HepG2 (cell line): ENCODE measurements around the gene SNAPC4. TPM values are rescaled to one million over a fixed set of nuclear protein-coding genes. Genes with fewer than 3 reads are reported as not detected.

Experiments
- ATAC-seq: fragments of 200-7000 bp; cut with Tn5 transposase; 3 replicates; pipeline ENCODE4 v1.9.1; 2020; ENCODE audit warnings: mild to moderate bottlenecking, moderate library complexity
- BruUV-seq: library from RNA; stranded (reverse); fragments of 400-500 nt; replicated peaks from 2 replicates; lab custom pipeline; 2021; lab: Mats Ljungman, UMichigan
- CTCF ChIA-PET: fragments of 300-600 bp; formaldehyde crosslinking; extraction: SDS; loops from one replicate; lab custom pipeline; 2021; ENCODE audit warnings: low total read pairs, inconsistent platforms, low intra/inter-chr PET ratio; lab: Yijun Ruan, JAX
- POLR2A ChIA-PET: fragments of 350-600 bp; sonication (Branson Sonifier 250); formaldehyde crosslinking; loops from one replicate; lab custom pipeline; 2020; ENCODE audit warnings: antibody characterized with exemption, inconsistent platforms; lab: Yijun Ruan, JAX
- DNase-seq: peaks from one replicate; pipeline ENCODE4 v3.0.0-alpha.2; 2015; ENCODE audit warnings: low spot score
- FAIRE-seq: peaks from 3 replicates; lab custom pipeline; 2011; peaks lifted over from hg19 to GRCh38; lab: Jason Lieb, UNC
- H2AFZ ChIP-seq: one replicate; pipeline ENCODE4 v1.6.1; 2011; ENCODE audit warnings: low read length, inconsistent platforms
- H3K27ac ChIP-seq: fragments of 300-600 bp; 3 replicates; pipeline ENCODE4 v1.8.0; 2011; ENCODE audit warnings: mixed run types, mild to moderate bottlenecking, mixed read lengths, low read length, inconsistent platforms; ENCODE audit not compliant: insufficient read depth; ENCODE audit errors: extremely low read length
- H3K27me3 ChIP-seq, 2 experiments: fragments of 200-600 bp in 1 of 2; 2 replicates in 1 of 2; 3 replicates in 1 of 2; pipeline versions ENCODE4 v1.6.0 to v1.8.0; 2011; ENCODE audit warnings: low read length in 2 of 2, mild to moderate bottlenecking in 2 of 2, moderate library complexity in 2 of 2, inconsistent platforms in 1 of 2; ENCODE audit not compliant: insufficient read depth in 2 of 2, control insufficient read depth in 1 of 2
- H3K36me3 ChIP-seq, 2 experiments: fragments of 200-600 bp in 1 of 2; replicated peaks in 1 of 2; 2 replicates in 1 of 2; 3 replicates in 1 of 2; pipeline versions ENCODE4 v1.5.1 to v1.8.0; 2011; ENCODE audit warnings: low read length in 2 of 2, inconsistent platforms in 1 of 2; ENCODE audit not compliant: insufficient read depth in 2 of 2, control insufficient read depth in 1 of 2
- H3K4me1 ChIP-seq: 2 replicates; pipeline ENCODE4 v1.5.1; 2012; ENCODE audit warnings: low read length, inconsistent platforms; ENCODE audit not compliant: insufficient read depth
- H3K4me2 ChIP-seq: 2 replicates; pipeline ENCODE4 v1.6.0; 2011; ENCODE audit warnings: low read depth, low read length, inconsistent platforms
- H3K4me3 ChIP-seq, 3 experiments: fragments of 200-600 bp in 1 of 3; sonication (generic), shearing (Covaris generic) in 1 of 3; replicated peaks in 1 of 3; 2 replicates each; pipeline ENCODE4 v1.5.1; 2011 to 2016; ENCODE audit warnings: low read length in 3 of 3, inconsistent platforms in 2 of 3, low read depth in 2 of 3, mild to moderate bottlenecking in 2 of 3, control low read depth in 1 of 3, mixed read lengths in 1 of 3; ENCODE audit not compliant: insufficient read depth in 1 of 3
- H3K79me2 ChIP-seq: one replicate; pipeline ENCODE4 v1.6.1; 2011; ENCODE audit warnings: low read length, inconsistent platforms; ENCODE audit not compliant: insufficient read depth
- H3K9ac ChIP-seq: 2 replicates; pipeline ENCODE4 v1.6.0; 2011; ENCODE audit warnings: mild to moderate bottlenecking, low read depth, low read length, inconsistent platforms; ENCODE audit not compliant: insufficient read depth
- H3K9me3 ChIP-seq: 2 replicates; pipeline ENCODE4 v1.5.1; 2012; ENCODE audit warnings: mild to moderate bottlenecking, low read length
- H4K20me1 ChIP-seq: 2 replicates; pipeline ENCODE4 v1.6.0; 2011; ENCODE audit warnings: inconsistent platforms, mild to moderate bottlenecking, low read length, moderate library complexity; ENCODE audit not compliant: insufficient read depth
- HES4 ChIP-seq: sonication (generic); formaldehyde crosslinking; IDR thresholded peaks from 2 replicates; pipeline ENCODE4 v1.9.0; 2021; ENCODE audit warnings: mild to moderate bottlenecking, missing genetic modification reagents, borderline replicate concordance
- MEIS2 ChIP-seq: sonication (generic); formaldehyde crosslinking; IDR thresholded peaks from 2 replicates; pipeline ENCODE4 v1.9.0; 2021; ENCODE audit warnings: mild to moderate bottlenecking, missing genetic modification reagents
- SNAI1 ChIP-seq: sonication (generic); formaldehyde crosslinking; IDR thresholded peaks from 2 replicates; pipeline ENCODE4 v1.5.0; 2020; ENCODE audit warnings: mild to moderate bottlenecking, missing genetic modification reagents, borderline replicate concordance
- ZMYM3 ChIP-seq: sonication (generic); formaldehyde crosslinking; IDR thresholded peaks from 2 replicates; pipeline ENCODE4 v1.5.1; 2020; ENCODE audit warnings: mild to moderate bottlenecking, missing genetic modification reagents
- ZNF292 ChIP-seq: sonication (generic); formaldehyde crosslinking; IDR thresholded peaks from 2 replicates; pipeline ENCODE4 v1.8.1; 2022; ENCODE audit warnings: mild to moderate bottlenecking, low read depth, missing genetic modification reagents, borderline replicate concordance
- ZNF749 ChIP-seq: sonication (generic); formaldehyde crosslinking; IDR thresholded peaks from 2 replicates; pipeline ENCODE4 v1.8.0; 2022; ENCODE audit warnings: mild to moderate bottlenecking, missing genetic modification reagents, moderate library complexity, borderline replicate concordance
- ZNF780A ChIP-seq: sonication (generic); formaldehyde crosslinking; IDR thresholded peaks from 2 replicates; pipeline ENCODE4 v1.8.0; 2022; ENCODE audit warnings: mild to moderate bottlenecking, missing genetic modification reagents, moderate library complexity
- WGBS: methylation state at CpG from one replicate; pipeline ENCODE4 v1.1.6; 2017; ENCODE audit warnings: low lambda C conversion rate; 5-methylcytosine and 5-hydroxymethylcytosine counted together
- in situ Hi-C: cut with HindIII; loops from 2 replicates; pipeline ENCODE4 v1.10.0; 2017; ENCODE audit warnings: low pct_unique_long_range_greater_than_20kb; ENCODE audit not compliant: extremely low pct_ligation_motif_present
- intact Hi-C: fragments of 100-400 bp; cut with micrococcal nuclease; formaldehyde crosslinking; loops from one replicate; pipeline ENCODE4 v1.10.0; 2022; ENCODE audit not compliant: unreplicated experiment
- polyA plus RNA-seq, 8 experiments: library from polyadenylated mRNA; depleted of rRNA in 3 of 8; stranded (reverse) in 7 of 8; unstranded in 1 of 8; fragments of >200 nt; fragmentation: Illumina TruSeq in 4 of 8; extraction: Trizol in 4 of 8; gene quantifications; 2 replicates each; pipeline versions ENCODE4 v1.2.1 to v1.2.3, GENCODE V29; 2011 to 2016; ENCODE audit warnings: low read depth in 4 of 8, missing spikeins in 1 of 8, mixed read lengths in 1 of 8; ENCODE audit not compliant: insufficient read depth in 1 of 8
- total RNA-seq, 5 experiments: library from RNA; depleted of rRNA; stranded (reverse); fragments of >200 nt; fragmentation: Illumina TruSeq; extraction: Trizol; gene quantifications; 2 replicates each; pipeline ENCODE4 v1.2.3, GENCODE V29; 2016; ENCODE audit warnings: low read depth in 1 of 5
- TF ChIP-seq, protein P1 (sequence below): sonication (generic); formaldehyde crosslinking; IDR thresholded peaks from 2 replicates; pipeline ENCODE4 v1.8.1; 2023; ENCODE audit warnings: mild to moderate bottlenecking, missing genetic modification reagents
- TF ChIP-seq, protein P2 (sequence below): sonication (generic); formaldehyde crosslinking; IDR thresholded peaks from 2 replicates; pipeline ENCODE4 v1.4.0; 2020; ENCODE audit warnings: missing genetic modification reagents
- TF ChIP-seq, protein P3 (sequence below): fragments of 450-650 bp; IDR thresholded peaks from 2 replicates; pipeline ENCODE4 v1.6.1; 2016

The SNAPC4 gene
- total and polyA plus RNA-seq, 2 of the 13 experiments (the other 11 are each of a cell fraction or from before 2014, with no cell fraction given), result 2.0 to 6.0 TPM

DNA sequence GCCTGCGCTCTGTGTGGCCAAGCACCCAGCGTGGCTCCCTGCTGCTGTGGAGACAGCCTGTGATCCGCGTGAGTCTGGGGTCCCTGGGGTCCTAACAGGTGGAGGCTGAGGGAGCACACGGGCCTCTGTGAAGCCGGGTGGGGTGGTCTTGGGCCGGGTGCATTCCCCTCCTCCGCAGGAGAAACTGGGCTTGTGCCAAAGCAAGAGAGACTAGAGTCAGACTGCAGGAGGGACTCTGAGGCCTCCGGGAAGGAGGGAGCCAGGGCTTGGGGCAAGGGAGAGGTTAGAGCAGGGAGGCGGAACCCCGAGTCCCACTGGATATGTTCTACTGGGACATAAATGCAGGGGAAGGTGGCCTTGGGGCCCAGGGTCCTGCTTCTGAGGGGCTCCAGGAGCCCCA, 46.9 kb downstream of the SNAPC4 start:
- no peak overlapping the region for H3K9ac ChIP-seq
- in situ Hi-C loops, result no loop called here
- ATAC-seq (no peak), DNase-seq (no peak), FAIRE-seq (no peak)
- peaks cover 44% of the 10 kb centered on the region for H3K4me1 ChIP-seq
- no TSS peak for BruUV-seq
- H3K4me2 ChIP-seq, result no peak overlapping the region
- WGBS, result no CpG with 5 or more reads among the region's 11 CpGs
- TF ChIP-seq SNAI1 (CRISPR knock-in tag) (no peak), ZNF780A (CRISPR knock-in tag) (no peak), ZMYM3 (CRISPR knock-in tag) (peak; percentile 58)
- TF ChIP-seq, protein P1, sequence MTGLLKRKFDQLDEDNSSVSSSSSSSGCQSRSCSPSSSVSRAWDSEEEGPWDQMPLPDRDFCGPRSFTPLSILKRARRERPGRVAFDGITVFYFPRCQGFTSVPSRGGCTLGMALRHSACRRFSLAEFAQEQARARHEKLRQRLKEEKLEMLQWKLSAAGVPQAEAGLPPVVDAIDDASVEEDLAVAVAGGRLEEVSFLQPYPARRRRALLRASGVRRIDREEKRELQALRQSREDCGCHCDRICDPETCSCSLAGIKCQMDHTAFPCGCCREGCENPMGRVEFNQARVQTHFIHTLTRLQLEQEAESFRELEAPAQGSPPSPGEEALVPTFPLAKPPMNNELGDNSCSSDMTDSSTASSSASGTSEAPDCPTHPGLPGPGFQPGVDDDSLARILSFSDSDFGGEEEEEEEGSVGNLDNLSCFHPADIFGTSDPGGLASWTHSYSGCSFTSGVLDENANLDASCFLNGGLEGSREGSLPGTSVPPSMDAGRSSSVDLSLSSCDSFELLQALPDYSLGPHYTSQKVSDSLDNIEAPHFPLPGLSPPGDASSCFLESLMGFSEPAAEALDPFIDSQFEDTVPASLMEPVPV (CRISPR knock-in tag), result 0 out of 2 replicates have a peak, but pooled peaks have one; percentile 20
- no peaks in the 10 kb centered on the region for H3K36me3 ChIP-seq
- no peaks in the 10 kb centered on the region for H3K79me2 ChIP-seq
- ChIA-PET POLR2A (no interaction called here), CTCF (no interaction called here)
- no peak overlapping the region for H2AFZ ChIP-seq
- intact Hi-C loops, result no loop called here
- H3K4me3 ChIP-seq, result no peak overlapping the region
- peaks cover 0 to 9% of the 10 kb centered on the region in 2 experiments; a peak in 2 of 5 replicates for H3K27me3 ChIP-seq
- H3K27ac ChIP-seq, result no peak overlapping the region
- H3K9me3 ChIP-seq, result no peaks in the 10 kb centered on the region
- no peaks in the 10 kb centered on the region for H4K20me1 ChIP-seq

DNA sequence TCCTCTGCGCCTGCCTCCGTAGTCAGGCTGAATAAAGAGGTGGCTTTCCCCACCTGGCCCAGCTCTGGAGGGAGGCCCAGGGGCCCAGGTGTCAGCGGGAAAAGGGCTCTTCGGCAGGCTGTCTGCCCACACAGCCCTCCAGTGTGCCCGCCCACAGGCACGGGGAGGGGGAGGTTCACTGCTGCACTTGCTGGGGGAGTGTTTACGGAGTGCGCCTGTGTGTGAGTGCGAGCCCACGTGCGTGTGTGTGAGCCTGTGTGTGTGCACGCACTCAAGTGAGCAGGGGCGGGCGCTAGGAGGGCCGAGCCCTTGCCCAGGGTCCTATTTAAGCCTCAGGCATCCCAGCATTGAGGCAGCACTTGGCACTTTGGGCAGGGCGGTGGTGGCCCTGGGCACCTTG, 47.3 kb downstream of the SNAPC4 start:
- Histone ChIP-seq H3K27me3 (peaks cover 0 to 9% of the 10 kb centered on the region in 2 experiments; a peak in 2 of 5 replicates), H3K36me3 (no peaks in the 10 kb centered on the region), H3K4me1 (peaks cover 44% of the 10 kb centered on the region), H4K20me1 (no peaks in the 10 kb centered on the region), H3K9ac (no peak overlapping the region), H3K27ac (no peak overlapping the region), H3K4me3 (no peak overlapping the region; a peak in 1 of 6 replicates), H3K9me3 (no peaks in the 10 kb centered on the region), H3K79me2 (no peaks in the 10 kb centered on the region), H2AFZ (no peak overlapping the region), H3K4me2 (no peak overlapping the region; the same call in 1 of the 2 replicates)
- BruUV-seq, result no TSS peak
- in situ Hi-C loops, result no loop called here
- POLR2A ChIA-PET, result interaction anchor here (1.5 kb wide), 1 partner anchor 10 kb away, joined by 8 read pairs; the partner anchor contains the start of gene DNLZ
- no CpG with 5 or more reads among the region's 16 CpGs for WGBS
- no peak for FAIRE-seq
- CTCF ChIA-PET, result no interaction called here
- DNase-seq, result no peak
- peak; percentile 4; the same call in 1 of the 3 replicates for ATAC-seq
- intact Hi-C loops, result no loop called here
- TF ChIP-seq, protein P2, sequence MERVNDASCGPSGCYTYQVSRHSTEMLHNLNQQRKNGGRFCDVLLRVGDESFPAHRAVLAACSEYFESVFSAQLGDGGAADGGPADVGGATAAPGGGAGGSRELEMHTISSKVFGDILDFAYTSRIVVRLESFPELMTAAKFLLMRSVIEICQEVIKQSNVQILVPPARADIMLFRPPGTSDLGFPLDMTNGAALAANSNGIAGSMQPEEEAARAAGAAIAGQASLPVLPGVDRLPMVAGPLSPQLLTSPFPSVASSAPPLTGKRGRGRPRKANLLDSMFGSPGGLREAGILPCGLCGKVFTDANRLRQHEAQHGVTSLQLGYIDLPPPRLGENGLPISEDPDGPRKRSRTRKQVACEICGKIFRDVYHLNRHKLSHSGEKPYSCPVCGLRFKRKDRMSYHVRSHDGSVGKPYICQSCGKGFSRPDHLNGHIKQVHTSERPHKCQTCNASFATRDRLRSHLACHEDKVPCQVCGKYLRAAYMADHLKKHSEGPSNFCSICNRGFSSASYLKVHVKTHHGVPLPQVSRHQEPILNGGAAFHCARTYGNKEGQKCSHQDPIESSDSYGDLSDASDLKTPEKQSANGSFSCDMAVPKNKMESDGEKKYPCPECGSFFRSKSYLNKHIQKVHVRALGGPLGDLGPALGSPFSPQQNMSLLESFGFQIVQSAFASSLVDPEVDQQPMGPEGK (CRISPR knock-in tag), result peak; percentile 44; the same call in 1 of the 2 replicates
- TF ChIP-seq, protein P1 (CRISPR knock-in tag), result 0 out of 2 replicates have a peak, but pooled peaks have one; percentile 28
- TF ChIP-seq MEIS2 (no peak), HES4 (CRISPR knock-in tag) (no peak), ZNF749 (CRISPR knock-in tag) (no peak), ZNF292 (CRISPR knock-in tag) (0 out of 2 replicates have a peak, but pooled peaks have one; percentile 12)
- TF ChIP-seq, protein P3, sequence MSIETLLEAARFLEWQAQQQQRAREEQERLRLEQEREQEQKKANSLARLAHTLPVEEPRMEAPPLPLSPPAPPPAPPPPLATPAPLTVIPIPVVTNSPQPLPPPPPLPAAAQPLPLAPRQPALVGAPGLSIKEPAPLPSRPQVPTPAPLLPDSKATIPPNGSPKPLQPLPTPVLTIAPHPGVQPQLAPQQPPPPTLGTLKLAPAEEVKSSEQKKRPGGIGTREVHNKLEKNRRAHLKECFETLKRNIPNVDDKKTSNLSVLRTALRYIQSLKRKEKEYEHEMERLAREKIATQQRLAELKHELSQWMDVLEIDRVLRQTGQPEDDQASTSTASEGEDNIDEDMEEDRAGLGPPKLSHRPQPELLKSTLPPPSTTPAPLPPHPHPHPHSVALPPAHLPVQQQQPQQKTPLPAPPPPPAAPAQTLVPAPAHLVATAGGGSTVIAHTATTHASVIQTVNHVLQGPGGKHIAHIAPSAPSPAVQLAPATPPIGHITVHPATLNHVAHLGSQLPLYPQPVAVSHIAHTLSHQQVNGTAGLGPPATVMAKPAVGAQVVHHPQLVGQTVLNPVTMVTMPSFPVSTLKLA, result no peak
